HPDE6-E6E7 (cell line): ENCODE measurements around the gene UBE2U.
A peak's percentile ranks its signal among the peaks of the same experiment; 100 is the strongest.
"Not testable (repeated sequence)": the region's sequence is repeated elsewhere in the genome, so short reads cannot be mapped to it uniquely, and the experiment has no call there.

Experiments
- DNase-seq: peaks from one replicate; pipeline ENCODE4 v3.0.0; 2011; ENCODE audit warnings: missing footprints; ENCODE audit errors: extremely low spot score

The UBE2U gene

DNA sequence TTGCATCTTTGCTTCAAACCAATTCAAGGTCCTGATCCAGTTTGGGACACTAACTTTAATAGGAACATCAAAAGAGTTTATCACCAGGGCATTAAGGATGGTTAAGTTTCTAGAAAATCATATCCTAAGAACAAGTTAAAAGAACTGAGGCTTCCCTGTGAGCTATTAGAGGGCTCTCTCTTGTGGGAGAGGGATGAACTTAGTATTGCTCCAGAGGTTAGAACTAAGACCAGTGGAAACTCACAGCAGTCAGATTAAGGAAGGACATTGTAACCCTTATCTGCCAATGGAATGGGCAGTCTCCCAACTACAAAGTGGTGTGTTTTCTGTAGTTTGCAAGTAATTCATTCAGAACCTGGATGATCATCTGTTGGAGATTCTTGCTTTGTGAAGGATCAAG lies 36.8 kb downstream of the UBE2U start:
- no peak for DNase-seq

GRCh38 chr1:64241069-64241468 lies 37.6 kb downstream of the UBE2U start:
- no peak for DNase-seq

- DNase-seq, result peak; percentile 31
These were observed 39.7 kb downstream of the UBE2U start for GRCh38 chr1:64242895-64243756.

DNA sequence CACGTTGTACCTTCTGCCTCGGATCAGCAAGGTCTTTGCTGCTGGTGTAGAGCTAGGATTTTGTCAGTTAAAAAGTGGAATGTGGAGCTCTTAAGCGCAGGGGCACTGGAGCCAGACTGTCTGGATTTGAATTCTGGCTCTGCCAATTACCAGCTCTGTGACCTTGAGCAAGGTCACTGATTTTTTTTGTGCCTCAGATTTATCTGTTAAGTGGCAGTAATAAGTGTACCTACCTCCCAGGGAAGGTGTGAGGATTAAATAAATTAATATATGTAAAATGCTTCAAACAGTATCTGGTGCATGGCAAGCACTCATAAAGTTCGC lies 40.3 kb downstream of the UBE2U start:
- no peak for DNase-seq

- DNase-seq, result no peak
These were observed 42.1 kb downstream of the UBE2U start for GRCh38 chr1:64245495-64245894.

DNA sequence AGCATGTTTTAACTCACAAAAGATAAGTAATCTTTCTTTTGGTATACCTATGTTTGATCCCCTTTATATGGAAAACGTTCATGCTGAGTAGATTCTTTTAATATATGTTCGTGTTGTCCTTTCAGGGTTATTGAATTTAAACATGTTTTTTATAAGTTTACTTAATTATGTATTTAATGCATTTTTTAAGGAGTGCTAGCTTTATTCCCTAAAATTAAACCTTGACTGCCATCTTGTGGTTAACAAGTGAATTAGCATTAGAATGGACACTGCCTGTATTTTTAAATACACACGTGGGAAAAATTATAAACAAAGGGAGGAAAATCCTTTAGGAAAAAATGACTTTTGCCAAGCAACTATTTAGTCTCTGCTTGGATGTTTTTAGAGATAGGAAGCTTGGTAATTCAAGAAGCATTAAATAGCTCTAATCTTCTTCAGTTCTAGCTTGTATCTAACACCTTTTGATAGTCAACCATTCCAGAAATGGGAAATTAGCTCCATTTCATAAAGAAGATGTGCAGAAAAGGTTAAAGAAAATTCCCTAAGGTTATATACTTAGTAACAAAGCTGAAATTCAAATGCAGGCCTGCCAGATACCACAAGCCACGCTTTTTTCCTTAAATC lies 43.0 kb downstream of the UBE2U start:
- no peak for DNase-seq

DNA sequence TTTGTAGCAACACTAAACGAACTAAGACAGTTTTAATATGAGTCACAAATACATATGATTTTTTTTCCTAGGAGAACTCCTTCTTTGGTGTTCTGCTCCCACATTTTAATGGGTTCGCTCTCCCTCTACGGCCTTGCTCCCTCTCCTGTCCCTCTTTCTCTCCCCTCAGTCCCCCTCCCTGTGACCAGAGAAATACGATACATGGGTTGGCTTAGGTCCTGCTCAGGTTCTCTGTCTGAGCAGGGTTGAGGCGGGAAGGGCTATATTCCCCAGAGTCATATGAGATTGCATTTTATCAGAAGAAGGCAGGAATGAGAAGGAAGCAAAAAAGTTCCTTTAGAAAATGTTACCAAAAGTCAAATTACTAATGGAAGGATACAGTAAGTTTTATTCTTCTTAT lies 44.6 kb downstream of the UBE2U start:
- no peak for DNase-seq

- not testable (repeated sequence) for DNase-seq
These were observed 47.0 kb downstream of the UBE2U start for GRCh38 chr1:64250472-64250871.

DNA sequence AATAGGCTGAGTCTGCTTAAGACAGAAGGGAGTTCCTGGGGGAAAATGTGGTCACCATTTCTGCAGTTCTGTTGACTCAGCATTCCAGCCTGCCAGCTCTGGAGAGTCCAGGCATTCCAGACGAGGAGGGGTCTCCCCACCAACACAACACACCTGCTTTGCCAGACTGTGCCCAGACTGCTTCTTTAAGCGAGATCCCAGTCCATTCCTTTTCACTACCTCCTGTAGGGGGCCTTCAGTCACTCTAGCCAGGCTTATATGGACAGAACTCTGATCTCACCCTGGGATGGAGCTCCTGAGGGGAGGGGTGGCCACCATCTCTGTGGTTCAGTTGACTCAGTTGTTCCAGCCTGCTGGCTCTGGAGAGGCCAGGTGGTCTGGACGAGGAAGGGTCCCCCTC lies 48.5 kb downstream of the UBE2U start:
- DNase-seq, result no peak

DNA sequence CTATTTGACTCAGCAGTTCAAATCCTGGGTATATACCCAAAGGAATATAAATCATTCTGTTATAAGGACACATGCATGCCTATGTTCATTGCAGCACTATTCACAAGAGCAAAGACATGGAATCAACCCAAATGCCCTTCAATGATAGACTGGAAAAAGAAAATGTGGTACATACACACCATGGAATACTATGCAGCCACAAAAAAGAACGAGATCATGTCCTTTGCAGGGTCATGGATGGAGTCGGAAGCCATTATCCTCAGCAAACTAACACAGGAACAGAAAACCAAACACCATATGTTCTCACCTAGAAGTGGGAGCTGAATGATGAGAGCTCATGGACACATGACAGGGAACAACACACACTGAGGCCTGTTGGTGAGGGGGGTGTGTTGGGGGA lies 53.8 kb downstream of the UBE2U start:
- DNase-seq, result not testable (repeated sequence)

DNA sequence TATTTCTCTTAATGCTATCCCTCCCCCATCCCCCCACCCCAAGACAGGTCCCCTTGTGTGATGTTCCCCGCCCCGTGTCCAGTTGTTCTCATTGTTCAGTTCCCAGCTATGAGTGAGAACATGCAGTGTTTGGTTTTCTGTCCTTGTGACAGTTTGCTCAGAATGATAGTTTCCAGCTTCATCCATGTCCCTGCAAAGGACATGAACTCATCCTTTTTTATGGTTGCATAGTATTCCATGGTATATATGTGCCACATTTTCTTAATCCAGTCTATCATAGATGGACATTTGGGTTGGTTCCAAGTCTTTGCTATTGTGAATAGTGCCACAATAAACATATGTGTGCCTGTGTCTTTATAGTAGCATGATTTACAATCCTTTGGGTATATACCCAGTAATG lies 55.0 kb downstream of the UBE2U start:
- not testable (repeated sequence) for DNase-seq

DNA sequence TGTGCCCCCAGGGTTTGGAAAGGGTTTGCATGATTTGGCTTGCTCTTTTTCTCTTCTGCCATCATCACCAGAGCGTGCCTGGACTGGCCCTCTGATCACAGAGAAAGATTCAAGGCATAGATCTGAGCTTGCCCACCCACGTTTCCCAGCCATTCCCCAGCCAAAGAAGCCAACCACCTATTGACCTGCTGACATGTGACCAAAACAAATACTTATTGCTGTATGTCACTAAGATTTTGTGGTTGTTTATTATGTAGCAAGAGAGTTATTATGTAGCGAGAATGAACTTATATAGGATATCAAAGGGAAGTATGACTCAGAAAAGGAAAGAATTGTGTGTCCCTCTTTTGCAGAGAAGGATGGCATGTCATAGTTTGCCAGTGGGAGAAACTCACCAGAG lies 59.9 kb downstream of the UBE2U start:
- peak; percentile 93 for DNase-seq

DNA sequence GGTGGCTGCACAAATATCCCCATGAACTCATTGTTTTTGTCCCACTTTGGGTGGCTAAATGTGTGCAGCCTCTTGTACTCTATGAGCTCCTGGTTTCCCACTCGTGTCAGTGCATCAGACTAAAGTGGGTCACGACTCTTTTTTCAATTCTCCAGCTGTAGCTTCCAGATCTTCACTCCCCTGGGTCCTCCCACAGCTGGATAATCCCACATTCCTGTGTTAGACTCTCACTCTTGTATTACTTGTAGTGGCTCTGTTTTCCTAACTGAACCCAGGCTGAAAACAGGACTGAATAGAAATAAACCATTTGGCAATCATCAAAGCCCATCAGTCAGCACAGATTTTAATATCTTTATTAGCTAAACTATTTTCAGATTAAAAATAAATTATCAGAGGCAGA lies 60.4 kb downstream of the UBE2U start:
- no peak for DNase-seq

GRCh38 chr1:64265141-64265540 lies 61.7 kb downstream of the UBE2U start:
- no peak for DNase-seq

GRCh38 chr1:64266991-64267390 lies 63.6 kb downstream of the UBE2U start:
- DNase-seq, result no peak

GRCh38 chr1:64268653-64269557 lies 65.5 kb downstream of the UBE2U start:
- DNase-seq, result peak; percentile 53

GRCh38 chr1:64269558-64269884 lies 66.1 kb downstream of the UBE2U start:
- no peak for DNase-seq

GRCh38 chr1:64280001-64280400 lies 76.6 kb downstream of the UBE2U start:
- DNase-seq, result peak; percentile 32

DNA sequence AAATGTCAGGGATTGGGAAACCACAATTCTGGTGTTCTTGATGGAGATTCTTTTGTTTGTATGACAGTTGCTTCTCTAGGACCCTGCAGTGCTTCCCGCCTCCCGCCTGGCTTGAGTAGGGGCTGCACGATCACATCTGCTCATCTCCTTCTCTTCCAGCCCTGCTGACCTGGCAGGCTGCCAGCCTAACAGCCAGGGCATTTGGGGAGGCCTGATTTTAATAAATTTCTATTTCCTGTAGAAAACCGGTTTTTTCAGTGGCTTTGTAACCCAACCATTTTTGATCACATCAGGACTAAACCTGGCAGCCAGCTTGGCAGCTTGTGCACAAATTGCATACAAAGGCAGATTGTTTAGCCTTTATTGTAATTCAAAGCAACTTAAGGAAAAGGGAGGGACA lies 78.9 kb downstream of the UBE2U start:
- DNase-seq, result peak; percentile 42

- no peak for DNase-seq
These were observed 83.6 kb downstream of the UBE2U start for GRCh38 chr1:64287071-64287470.

- DNase-seq, result no peak
These were observed 87.0 kb downstream of the UBE2U start for GRCh38 chr1:64290420-64290819.

DNA sequence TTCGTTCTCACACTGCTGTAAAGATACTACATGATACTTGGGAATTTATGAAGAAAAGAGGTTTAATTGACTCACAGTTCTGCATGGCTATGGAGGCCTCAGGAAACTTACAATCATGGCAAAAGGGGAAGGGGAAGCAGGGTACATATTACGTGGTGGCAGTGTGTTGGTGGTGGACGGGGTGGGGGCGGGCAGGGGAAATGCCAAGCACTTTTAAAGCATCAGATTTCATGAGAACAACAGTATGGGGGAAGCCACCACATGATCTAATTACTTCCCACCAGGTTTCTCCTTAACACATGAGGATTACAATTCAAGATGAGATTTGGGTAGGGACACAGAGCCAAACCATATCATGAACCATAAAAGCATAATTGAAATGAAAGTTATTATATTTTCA lies 88.5 kb downstream of the UBE2U start:
- no peak for DNase-seq

DNA sequence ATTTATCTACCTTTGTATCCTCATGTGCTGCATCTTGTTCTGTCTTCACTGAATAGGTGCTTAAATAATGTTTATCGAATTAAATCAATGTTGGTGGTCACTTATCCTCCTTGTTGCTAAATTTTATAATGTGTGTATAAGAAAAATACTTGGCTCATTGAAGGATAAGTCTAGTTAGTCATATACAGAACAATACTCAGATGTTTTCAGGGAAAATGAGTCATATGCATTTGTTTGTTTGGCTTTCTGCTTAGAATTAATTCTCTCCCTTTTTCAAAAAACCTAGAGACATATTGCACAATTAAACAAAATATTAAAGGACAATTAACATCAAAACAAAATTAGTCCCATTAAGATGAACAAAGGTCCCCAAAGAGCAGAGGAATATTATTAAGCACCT lies 89.0 kb downstream of the UBE2U start:
- DNase-seq, result peak; percentile 34
